Breast epithelium (tissue), 4 donors: ENCODE data around the gene DOK5. TPM values are rescaled to one million over a fixed set of nuclear protein-coding genes. Genes with fewer than 3 reads are reported as not detected.

ENCODE experiments used
- DNase-seq, 2 donors: peaks; one replicate each; pipeline ENCODE4 v3.0.0-alpha.2; 2019; ENCODE audit warnings: low spot score in 2 of 2
- H3K27ac ChIP-seq, 2 donors: fragments of 200-600 bp; sonication (generic) in 1 of 2; one replicate each; pipeline ENCODE4 v1.5.1; 2016 to 2019; ENCODE audit warnings: mild to moderate bottlenecking in 1 of 2
- H3K27me3 ChIP-seq, 2 donors: fragments of 200-600 bp; sonication (generic) in 1 of 2; one replicate each; pipeline versions ENCODE4 v1.5.1 to v1.6.0; 2017 to 2019; ENCODE audit warnings: control low read depth in 1 of 2, mild to moderate bottlenecking in 1 of 2
- H3K36me3 ChIP-seq: fragments of 200-600 bp; one replicate; pipeline ENCODE4 v1.5.1; 2019
- H3K4me1 ChIP-seq, 2 donors: fragments of 200-600 bp; sonication (generic); one replicate each; pipeline ENCODE4 v1.5.1; 2016 to 2019; ENCODE audit warnings: control low read depth in 1 of 2
- H3K4me3 ChIP-seq, 3 donors: fragments of 200-600 bp; sonication (generic); 1 replicate in 2 of 3; 2 replicates in 1 of 3; pipeline ENCODE4 v1.5.1; 2016 to 2019; ENCODE audit warnings: mild to moderate bottlenecking in 3 of 3, moderate library complexity in 2 of 3
- H3K9me3 ChIP-seq, 2 donors: fragments of 200-600 bp; sonication (generic) in 1 of 2; one replicate each; pipeline ENCODE4 v1.5.1; 2016 to 2019; ENCODE audit warnings: control low read depth in 1 of 2
- POLR2A ChIP-seq: fragments of 450-650 bp; IDR thresholded peaks from one replicate; pipeline ENCODE4 v1.6.1; 2016; ENCODE audit warnings: antibody characterized with exemption, mild to moderate bottlenecking, moderate library complexity
- POLR2AphosphoS5 ChIP-seq, 3 donors: sonication (generic); formaldehyde crosslinking; IDR thresholded peaks; one replicate each; pipeline ENCODE4 v1.6.1; 2017; ENCODE audit warnings: antibody characterized with exemption in 3 of 3
- intact Hi-C: fragments of 100-400 bp; cut with DNase I; formaldehyde crosslinking; loops from one replicate; pipeline ENCODE4 v1.15.1; 2023; ENCODE audit warnings: low total_unique reads
- total RNA-seq, 3 donors: library from RNA; depleted of rRNA; stranded (reverse); fragments of >200 nt; gene quantifications; one replicate each; pipeline ENCODE4 v1.1.0, GENCODE V29; 2016
- TF ChIP-seq, protein P1 (sequence below), 3 donors: fragments of 450-650 bp; IDR thresholded peaks; one replicate each; pipeline ENCODE4 v1.5.1; 2016 to 2017; ENCODE audit warnings: antibody characterized with exemption in 3 of 3, mild to moderate bottlenecking in 3 of 3, moderate library complexity in 3 of 3

DOK5 gene
- total RNA-seq, 3 donors from 2014 or later, result 2.0 to 4.0 (median 3.4) TPM

- no peak for DNase-seq
- intact Hi-C loops, result no loop called here
- Histone ChIP-seq H3K9me3 (no peaks in the 10 kb centered on the region), H3K4me1 (no peaks in the 10 kb centered on the region), H3K27me3 (no peaks in the 10 kb centered on the region), H3K4me3 (no peak overlapping the region), H3K27ac (no peak overlapping the region), H3K36me3 (no peaks in the 10 kb centered on the region)
- TF ChIP-seq, protein P1, sequence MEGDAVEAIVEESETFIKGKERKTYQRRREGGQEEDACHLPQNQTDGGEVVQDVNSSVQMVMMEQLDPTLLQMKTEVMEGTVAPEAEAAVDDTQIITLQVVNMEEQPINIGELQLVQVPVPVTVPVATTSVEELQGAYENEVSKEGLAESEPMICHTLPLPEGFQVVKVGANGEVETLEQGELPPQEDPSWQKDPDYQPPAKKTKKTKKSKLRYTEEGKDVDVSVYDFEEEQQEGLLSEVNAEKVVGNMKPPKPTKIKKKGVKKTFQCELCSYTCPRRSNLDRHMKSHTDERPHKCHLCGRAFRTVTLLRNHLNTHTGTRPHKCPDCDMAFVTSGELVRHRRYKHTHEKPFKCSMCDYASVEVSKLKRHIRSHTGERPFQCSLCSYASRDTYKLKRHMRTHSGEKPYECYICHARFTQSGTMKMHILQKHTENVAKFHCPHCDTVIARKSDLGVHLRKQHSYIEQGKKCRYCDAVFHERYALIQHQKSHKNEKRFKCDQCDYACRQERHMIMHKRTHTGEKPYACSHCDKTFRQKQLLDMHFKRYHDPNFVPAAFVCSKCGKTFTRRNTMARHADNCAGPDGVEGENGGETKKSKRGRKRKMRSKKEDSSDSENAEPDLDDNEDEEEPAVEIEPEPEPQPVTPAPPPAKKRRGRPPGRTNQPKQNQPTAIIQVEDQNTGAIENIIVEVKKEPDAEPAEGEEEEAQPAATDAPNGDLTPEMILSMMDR (IDR thresholded peaks at IDR 0.05), result no peak
- TF ChIP-seq POLR2A (no peak), POLR2AphosphoS5 (IDR thresholded peaks at IDR 0.05) (no peak)
Measured at GRCh38 chr20:54590856-54591255, 115.5 kb downstream of the DOK5 start.

DNA sequence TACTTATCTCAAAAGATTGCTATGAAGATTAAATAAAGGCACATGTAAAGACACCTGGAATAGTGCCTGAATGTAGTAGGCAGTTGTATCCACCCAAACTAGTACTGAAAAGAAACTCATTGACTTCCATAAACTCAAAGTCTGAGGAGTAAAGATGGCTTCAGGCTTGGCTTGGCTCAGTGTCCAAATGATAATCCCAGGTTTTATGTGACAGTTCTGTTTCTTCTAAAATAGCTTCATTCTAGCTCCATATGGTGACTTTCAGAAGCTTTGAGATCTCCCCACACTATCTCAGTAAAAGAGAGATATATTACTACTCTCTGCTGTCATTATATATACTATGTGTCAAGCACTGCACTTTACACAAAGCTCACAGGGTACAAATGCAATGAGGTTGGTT is 121.3 kb downstream of the DOK5 start:
- no peak overlapping the region for H3K4me3 ChIP-seq
- H3K27me3 ChIP-seq, result no peaks in the 10 kb centered on the region
- no peak overlapping the region for H3K27ac ChIP-seq
- no peak for TF ChIP-seq POLR2A
- TF ChIP-seq, protein P1 (IDR thresholded peaks at IDR 0.05), result no peak
- intact Hi-C loops, result no loop called here
- H3K4me1 ChIP-seq, result no peaks in the 10 kb centered on the region
- H3K36me3 ChIP-seq, result no peaks in the 10 kb centered on the region
- no peak for DNase-seq
- peaks cover 3 to 4% of the 10 kb centered on the region in 2 donors for H3K9me3 ChIP-seq

GRCh38 chr20:54598352-54598751 is 123.0 kb downstream of the DOK5 start:
- H3K36me3 ChIP-seq, result no peaks in the 10 kb centered on the region
- H3K4me3 ChIP-seq, result no peak overlapping the region
- intact Hi-C loops, result no loop called here
- H3K4me1 ChIP-seq, result no peaks in the 10 kb centered on the region
- H3K9me3 ChIP-seq, result peaks cover 3 to 4% of the 10 kb centered on the region in 2 donors
- no peak for DNase-seq
- no peak overlapping the region for H3K27ac ChIP-seq
- TF ChIP-seq, protein P1 (IDR thresholded peaks at IDR 0.05), result no peak
- TF ChIP-seq POLR2A, result no peak
- no peak for TF ChIP-seq POLR2AphosphoS5 (IDR thresholded peaks at IDR 0.05)
- H3K27me3 ChIP-seq, result no peaks in the 10 kb centered on the region

- H3K4me3 ChIP-seq, result no peak overlapping the region
- no peaks in the 10 kb centered on the region for H3K36me3 ChIP-seq
- TF ChIP-seq POLR2A, result no peak
- TF ChIP-seq, protein P1 (IDR thresholded peaks at IDR 0.05), result no peak
- TF ChIP-seq POLR2AphosphoS5 (IDR thresholded peaks at IDR 0.05), result no peak
- DNase-seq, result no peak
- intact Hi-C loops, result no loop called here
- H3K9me3 ChIP-seq, result peaks cover 3 to 4% of the 10 kb centered on the region in 2 donors
- no peaks in the 10 kb centered on the region for H3K27me3 ChIP-seq
- no peak overlapping the region for H3K27ac ChIP-seq
- H3K4me1 ChIP-seq, result no peaks in the 10 kb centered on the region
Measured at GRCh38 chr20:54600634-54601033, 125.2 kb downstream of the DOK5 start.

DNA sequence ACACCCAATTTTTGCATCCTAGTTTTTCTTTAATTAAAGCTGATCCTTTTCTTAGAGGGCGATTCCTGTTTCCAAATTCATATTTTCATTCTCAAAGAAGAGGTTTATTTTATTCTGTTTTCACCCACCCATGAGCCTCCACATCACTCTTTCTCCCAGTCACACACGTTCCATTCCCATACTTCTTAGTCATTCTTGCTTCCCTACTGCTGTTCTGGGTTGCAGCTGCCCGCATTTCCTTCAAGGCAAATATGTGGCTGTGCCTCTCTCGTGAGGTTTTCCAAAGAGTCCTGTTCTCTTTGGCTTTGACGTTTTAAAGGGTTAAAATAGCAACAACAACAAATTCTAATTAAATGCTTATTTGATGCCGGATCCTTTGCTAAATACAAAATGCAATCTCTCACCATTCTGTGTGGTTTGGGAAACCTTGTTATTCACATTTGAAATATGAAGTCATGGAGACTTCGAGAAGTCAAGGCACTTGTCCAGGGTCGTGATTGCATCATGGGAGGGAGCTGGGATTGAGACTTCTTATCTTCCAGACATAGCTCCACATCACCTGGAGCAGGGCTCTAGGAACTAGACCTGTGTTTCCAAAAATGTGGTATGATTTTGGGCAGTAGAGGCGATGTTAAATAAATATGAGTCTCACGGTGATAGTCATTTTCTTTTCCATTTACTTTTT is 126.6 kb downstream of the DOK5 start:
- peaks cover 3 to 4% of the 10 kb centered on the region in 2 donors for H3K9me3 ChIP-seq
- DNase-seq, result no peak
- no peaks in the 10 kb centered on the region for H3K27me3 ChIP-seq
- intact Hi-C loops, result no loop called here
- H3K27ac ChIP-seq, result no peak overlapping the region
- no peak for TF ChIP-seq POLR2AphosphoS5 (IDR thresholded peaks at IDR 0.05)
- TF ChIP-seq, protein P1 (IDR thresholded peaks at IDR 0.05), result no peak
- no peak for TF ChIP-seq POLR2A
- no peak overlapping the region for H3K4me3 ChIP-seq
- no peaks in the 10 kb centered on the region for H3K4me1 ChIP-seq
- H3K36me3 ChIP-seq, result no peaks in the 10 kb centered on the region
